ENCODE results near the gene AAR2.

AAR2 gene

GRCh38 chr20:36285746-36286447 is 49.6 kb downstream of the AAR2 start:
- no peak overlapping the region for H3K9ac ChIP-seq (ENCODE audit: low read length)
- peaks cover 37% of the 10 kb centered on the region for H3K9me3 ChIP-seq (ENCODE audit: control insufficient read depth, low read length)
- H3K4me3 ChIP-seq (ENCODE audit: low read length), result no peak overlapping the region
- peaks cover 78% of the 10 kb centered on the region for H3K27me3 ChIP-seq (replicated peaks; ENCODE audit: control insufficient read depth, insufficient read depth, low read length)
- no peaks in the 10 kb centered on the region for H3K36me3 ChIP-seq (ENCODE audit: control insufficient read depth, insufficient read depth, low read length, severe bottlenecking)
- H3K4me1 ChIP-seq (ENCODE audit: control insufficient read depth, insufficient read depth, low read length), result no peaks in the 10 kb centered on the region
- no peak for DNase-seq (ENCODE audit: low read depth)

GRCh38 chr20:36297656-36298055 is 61.4 kb downstream of the AAR2 start:
- no peaks in the 10 kb centered on the region for H3K9me3 ChIP-seq (ENCODE audit: control insufficient read depth, low read length)
- peaks cover 68% of the 10 kb centered on the region for H3K27me3 ChIP-seq (replicated peaks; ENCODE audit: control insufficient read depth, insufficient read depth, low read length)
- DNase-seq (ENCODE audit: low read depth), result no peak
- no peaks in the 10 kb centered on the region for H3K36me3 ChIP-seq (ENCODE audit: control insufficient read depth, insufficient read depth, low read length, severe bottlenecking)
- no peak overlapping the region for H3K4me3 ChIP-seq (ENCODE audit: low read length)
- no peak overlapping the region for H3K9ac ChIP-seq (ENCODE audit: low read length)
- H3K4me1 ChIP-seq (ENCODE audit: control insufficient read depth, insufficient read depth, low read length), result no peaks in the 10 kb centered on the region

- DNase-seq (ENCODE audit: low read depth), result no peak
- Histone ChIP-seq H3K27me3 (replicated peaks; ENCODE audit: control insufficient read depth, insufficient read depth, low read length) (peaks cover 72% of the 10 kb centered on the region), H3K9ac (ENCODE audit: low read length) (no peak overlapping the region), H3K4me3 (ENCODE audit: low read length) (no peak overlapping the region), H3K4me1 (ENCODE audit: control insufficient read depth, insufficient read depth, low read length) (no peaks in the 10 kb centered on the region), H3K9me3 (ENCODE audit: control insufficient read depth, low read length) (no peaks in the 10 kb centered on the region), H3K36me3 (ENCODE audit: control insufficient read depth, insufficient read depth, low read length, severe bottlenecking) (no peaks in the 10 kb centered on the region)
These were observed 61.8 kb downstream of the AAR2 start for GRCh38 chr20:36298061-36298460.

GRCh38 chr20:36298795-36299339 is 62.6 kb downstream of the AAR2 start:
- Histone ChIP-seq H3K27me3 (replicated peaks; ENCODE audit: control insufficient read depth, insufficient read depth, low read length) (peaks cover 80% of the 10 kb centered on the region), H3K4me1 (ENCODE audit: control insufficient read depth, insufficient read depth, low read length) (no peaks in the 10 kb centered on the region), H3K4me3 (ENCODE audit: low read length) (no peak overlapping the region), H3K36me3 (ENCODE audit: control insufficient read depth, insufficient read depth, low read length, severe bottlenecking) (no peaks in the 10 kb centered on the region), H3K9me3 (ENCODE audit: control insufficient read depth, low read length) (no peaks in the 10 kb centered on the region), H3K9ac (ENCODE audit: low read length) (no peak overlapping the region)
- DNase-seq (ENCODE audit: low read depth), result no peak

- no peak for DNase-seq (ENCODE audit: low read depth)
- H3K4me1 ChIP-seq (ENCODE audit: control insufficient read depth, insufficient read depth, low read length), result no peaks in the 10 kb centered on the region
- H3K4me3 ChIP-seq (ENCODE audit: low read length), result no peak overlapping the region
- no peak overlapping the region for H3K9ac ChIP-seq (ENCODE audit: low read length)
- no peaks in the 10 kb centered on the region for H3K36me3 ChIP-seq (ENCODE audit: control insufficient read depth, insufficient read depth, low read length, severe bottlenecking)
- H3K27me3 ChIP-seq (replicated peaks; ENCODE audit: control insufficient read depth, insufficient read depth, low read length), result peaks cover 86% of the 10 kb centered on the region
- H3K9me3 ChIP-seq (ENCODE audit: control insufficient read depth, low read length), result no peaks in the 10 kb centered on the region
These were observed 63.2 kb downstream of the AAR2 start for GRCh38 chr20:36299459-36299858.

GRCh38 chr20:36301359-36302119 is 65.3 kb downstream of the AAR2 start:
- Histone ChIP-seq H3K9me3 (ENCODE audit: control insufficient read depth, low read length) (no peaks in the 10 kb centered on the region), H3K9ac (ENCODE audit: low read length) (no peak overlapping the region), H3K36me3 (ENCODE audit: control insufficient read depth, insufficient read depth, low read length, severe bottlenecking) (no peaks in the 10 kb centered on the region), H3K4me3 (ENCODE audit: low read length) (no peak overlapping the region), H3K27me3 (replicated peaks; ENCODE audit: control insufficient read depth, insufficient read depth, low read length) (peaks cover 89% of the 10 kb centered on the region), H3K4me1 (ENCODE audit: control insufficient read depth, insufficient read depth, low read length) (no peaks in the 10 kb centered on the region)
- no peak for DNase-seq (ENCODE audit: low read depth)

GRCh38 chr20:36303020-36303595 is 66.8 kb downstream of the AAR2 start:
- Histone ChIP-seq H3K4me3 (ENCODE audit: low read length) (no peak overlapping the region), H3K27me3 (replicated peaks; ENCODE audit: control insufficient read depth, insufficient read depth, low read length) (peaks cover 93% of the 10 kb centered on the region), H3K9ac (ENCODE audit: low read length) (no peak overlapping the region), H3K36me3 (ENCODE audit: control insufficient read depth, insufficient read depth, low read length, severe bottlenecking) (no peaks in the 10 kb centered on the region), H3K9me3 (ENCODE audit: control insufficient read depth, low read length) (no peaks in the 10 kb centered on the region), H3K4me1 (ENCODE audit: control insufficient read depth, insufficient read depth, low read length) (no peaks in the 10 kb centered on the region)
- no peak for DNase-seq (ENCODE audit: low read depth)

- Histone ChIP-seq H3K4me1 (ENCODE audit: control insufficient read depth, insufficient read depth, low read length) (no peaks in the 10 kb centered on the region), H3K9me3 (ENCODE audit: control insufficient read depth, low read length) (no peaks in the 10 kb centered on the region), H3K9ac (ENCODE audit: low read length) (no peak overlapping the region), H3K36me3 (ENCODE audit: control insufficient read depth, insufficient read depth, low read length, severe bottlenecking) (no peaks in the 10 kb centered on the region), H3K4me3 (ENCODE audit: low read length) (no peak overlapping the region), H3K27me3 (replicated peaks; ENCODE audit: control insufficient read depth, insufficient read depth, low read length) (peaks cover 92% of the 10 kb centered on the region)
- DNase-seq (ENCODE audit: low read depth), result no peak
These were observed 67.6 kb downstream of the AAR2 start for GRCh38 chr20:36303831-36304230.

GRCh38 chr20:36304786-36305495 is 68.7 kb downstream of the AAR2 start:
- no peak overlapping the region for H3K9ac ChIP-seq (ENCODE audit: low read length)
- H3K36me3 ChIP-seq (ENCODE audit: control insufficient read depth, insufficient read depth, low read length, severe bottlenecking), result no peaks in the 10 kb centered on the region
- no peaks in the 10 kb centered on the region for H3K4me1 ChIP-seq (ENCODE audit: control insufficient read depth, insufficient read depth, low read length)
- peaks cover 90% of the 10 kb centered on the region for H3K27me3 ChIP-seq (replicated peaks; ENCODE audit: control insufficient read depth, insufficient read depth, low read length)
- no peaks in the 10 kb centered on the region for H3K9me3 ChIP-seq (ENCODE audit: control insufficient read depth, low read length)
- no peak for DNase-seq (ENCODE audit: low read depth)
- no peak overlapping the region for H3K4me3 ChIP-seq (ENCODE audit: low read length)

GRCh38 chr20:36305602-36306551 is 69.6 kb downstream of the AAR2 start, which contains the start of gene DLGAP4:
Gene DLGAP4, plus strand, starts transcription at chr20:36306339. Its CDS starts 125,379 bp downstream, at chr20:36431718.
- H3K4me1 ChIP-seq (ENCODE audit: control insufficient read depth, insufficient read depth, low read length), result no peaks in the 10 kb centered on the region
- no peaks in the 10 kb centered on the region for H3K9me3 ChIP-seq (ENCODE audit: control insufficient read depth, low read length)
- peak; percentile 15 for DNase-seq (ENCODE audit: low read depth)
- no peak within 1 kb of the TSS for H3K4me3 ChIP-seq (ENCODE audit: low read length)
- H3K27me3 ChIP-seq (replicated peaks; ENCODE audit: control insufficient read depth, insufficient read depth, low read length), result peaks cover 90% of the 10 kb centered on the region
- no peak within 1 kb of the TSS for H3K9ac ChIP-seq (ENCODE audit: low read length)
- no peaks in the 10 kb centered on the region for H3K36me3 ChIP-seq (ENCODE audit: control insufficient read depth, insufficient read depth, low read length, severe bottlenecking)
